A549 (cell line): ENCODE results near the gene DNAH8. TPM values are rescaled to one million over a fixed set of nuclear protein-coding genes. Genes with fewer than 3 reads are reported as not detected.

Experiments used
- ATAC-seq, 2 experiments: fragments of 200-7000 bp in 1 of 2; fragments of >200 bp in 1 of 2; cut with Nextera tagmentation in 1 of 2; cut with Tn5 transposase in 1 of 2; 3 replicates each; pipeline versions ENCODE4 v1.8.0 to v1.9.1; 2018 to 2020; ENCODE audit warnings: mild to moderate bottlenecking in 1 of 2, moderate library complexity in 1 of 2
- CTCF ChIA-PET: fragments of 300-600 bp; sonication (Branson Sonifier 250); formaldehyde crosslinking; extraction: SDS; loops from one replicate; lab custom pipeline; 2021; ENCODE audit warnings: antibody characterized with exemption, inconsistent platforms; lab: Yijun Ruan, JAX
- POLR2A ChIA-PET: fragments of 350-600 bp; formaldehyde crosslinking; extraction: SDS; loops from one replicate; lab custom pipeline; 2021; ENCODE audit warnings: antibody characterized with exemption, inconsistent platforms; lab: Yijun Ruan, JAX
- DNase-seq, 2 experiments: peaks; one replicate each; pipeline versions ENCODE4 v3.0.0 to v3.0.0-alpha.2; 2011 to 2016; ENCODE audit warnings: low read depth in 1 of 2, low spot score in 1 of 2
- FAIRE-seq: peaks from 2 replicates; lab custom pipeline; 2011; peaks lifted over from hg19 to GRCh38; lab: Jason Lieb, UNC
- H3K27ac ChIP-seq, 2 experiments: fragments of >200 bp; sonication (Bioruptor Twin); formaldehyde crosslinking; 3 replicates each; pipeline ENCODE4 v1.5.1; 2016 to 2017
- H3K4me1 ChIP-seq: fragments of >200 bp; sonication (Bioruptor Twin); formaldehyde crosslinking; 3 replicates; pipeline ENCODE4 v1.6.1; 2016
- H3K4me2 ChIP-seq: fragments of >200 bp; sonication (Bioruptor Twin); formaldehyde crosslinking; 3 replicates; pipeline ENCODE4 v1.6.1; 2016
- H3K4me3 ChIP-seq: fragments of >200 bp; sonication (Bioruptor Twin); formaldehyde crosslinking; 3 replicates; pipeline ENCODE4 v1.5.1; 2016
- H3K9me3 ChIP-seq: fragments of >200 bp; sonication (Bioruptor Twin); formaldehyde crosslinking; 3 replicates; pipeline ENCODE4 v1.6.1; 2016
- BCL3 ChIP-seq: fragments of >200 bp; sonication (Bioruptor Twin); formaldehyde crosslinking; IDR thresholded peaks from 3 replicates; pipeline ENCODE4 v1.6.1; 2016
- CBX2 ChIP-seq: fragments of 200-600 bp; sonication (generic); IDR thresholded peaks from 2 replicates; pipeline ENCODE4 v1.6.1; 2016; ENCODE audit warnings: low read depth, mild to moderate bottlenecking, borderline replicate concordance
- CEBPB ChIP-seq, 2 experiments: fragments of >200 bp in 1 of 2; sonication (Bioruptor Twin) in 1 of 2; formaldehyde crosslinking in 1 of 2; IDR thresholded peaks; 2 replicates each; pipeline ENCODE4 v1.6.1; 2012 to 2016
- CHD4 ChIP-seq: fragments of 200-600 bp; sonication (generic); IDR thresholded peaks from 2 replicates; pipeline ENCODE4 v1.6.1; 2016; ENCODE audit warnings: antibody characterized with exemption, mild to moderate bottlenecking, borderline replicate concordance
- EHMT2 ChIP-seq: fragments of 200-600 bp; sonication (generic); IDR thresholded peaks from 2 replicates; pipeline ENCODE4 v1.6.1; 2016; ENCODE audit warnings: antibody characterized with exemption, low read depth, mild to moderate bottlenecking, moderate library complexity
- EP300 ChIP-seq, 2 experiments: fragments of >200 bp; sonication (Bioruptor Twin); formaldehyde crosslinking; IDR thresholded peaks; 2 replicates in 1 of 2; 3 replicates in 1 of 2; pipeline ENCODE4 v1.6.1; 2016 to 2017
- FOSB ChIP-seq: fragments of 250-450 bp; sonication (Bioruptor Pico); IDR thresholded peaks from 2 replicates; pipeline ENCODE4 v1.5.0; 2020; ENCODE audit warnings: mild to moderate bottlenecking, moderate library complexity
- FOXS1 ChIP-seq: fragments of 250-450 bp; sonication (Bioruptor Pico); IDR thresholded peaks from 2 replicates; pipeline ENCODE4 v1.5.0; 2020; ENCODE audit warnings: mild to moderate bottlenecking, moderate library complexity
- GATA3 ChIP-seq: IDR thresholded peaks from 2 replicates; pipeline ENCODE4 v1.6.1; 2012; ENCODE audit warnings: borderline replicate concordance
- HES2 ChIP-seq: fragments of >200 bp; sonication (Bioruptor Twin); formaldehyde crosslinking; IDR thresholded peaks from 2 replicates; pipeline ENCODE4 v1.6.1; 2016
- HOXA7 ChIP-seq: fragments of 250-450 bp; sonication (Bioruptor Pico); IDR thresholded peaks from 2 replicates; pipeline ENCODE4 v1.5.0; 2020; ENCODE audit warnings: mild to moderate bottlenecking, moderate library complexity
- JUNB ChIP-seq: fragments of >200 bp; sonication (Bioruptor Twin); formaldehyde crosslinking; IDR thresholded peaks from 2 replicates; pipeline ENCODE4 v1.6.1; 2016
- KDM1A ChIP-seq: fragments of 200-600 bp; sonication (generic); IDR thresholded peaks from 2 replicates; pipeline ENCODE4 v1.6.1; 2016; ENCODE audit warnings: low read depth, mild to moderate bottlenecking
- POLR2AphosphoS2 ChIP-seq: conservative IDR thresholded peaks from 2 replicates; pipeline ENCODE4 v1.6.1; 2012; ENCODE audit warnings: low read length, improper control_type of control experiment, inconsistent platforms
- RARB ChIP-seq: fragments of 250-450 bp; sonication (Bioruptor Pico); IDR thresholded peaks from 2 replicates; pipeline ENCODE4 v1.8.0; 2021; ENCODE audit warnings: mild to moderate bottlenecking, moderate library complexity
- RCOR1 ChIP-seq: fragments of 150-350 bp; IDR thresholded peaks from 2 replicates; pipeline ENCODE4 v1.6.1; 2014; ENCODE audit warnings: antibody characterized with exemption, low read length, low read depth
- REST ChIP-seq: fragments of 200-600 bp; sonication (generic); IDR thresholded peaks from 2 replicates; pipeline ENCODE4 v1.6.1; 2016; ENCODE audit warnings: antibody characterized with exemption, mild to moderate bottlenecking, moderate library complexity
- USF2 ChIP-seq: fragments of 450-650 bp; IDR thresholded peaks from 2 replicates; pipeline ENCODE4 v1.6.1; 2014; ENCODE audit warnings: antibody characterized with exemption
- ZSCAN20 ChIP-seq: fragments of 250-450 bp; sonication (Bioruptor Pico); IDR thresholded peaks from 2 replicates; pipeline ENCODE4 v1.8.0; 2022; ENCODE audit warnings: mild to moderate bottlenecking, moderate library complexity
- WGBS: methylation state at CpG from one replicate; pipeline ENCODE4 v1.1.6; 2017; ENCODE audit errors: missing lambda C conversion rate; 5-methylcytosine and 5-hydroxymethylcytosine counted together
- polyA plus RNA-seq, 4 experiments: library from polyadenylated mRNA; depleted of rRNA in 3 of 4; stranded (reverse); fragments of >200 nt; fragmentation: RNase III in 1 of 4; extraction: RNeasy Plus Mini Kit Qiagen cat#74134 plus additional on column Dnase treatment in 1 of 4; gene quantifications; 2 replicates in 3 of 4; 3 replicates in 1 of 4; pipeline ENCODE4 v1.2.3, GENCODE V29; 2011 to 2017
- TF ChIP-seq, protein P1 (sequence below): fragments of >200 bp; sonication (Bioruptor Twin); formaldehyde crosslinking; IDR thresholded peaks from 3 replicates; pipeline ENCODE4 v1.5.1; 2016
- TF ChIP-seq, protein P2 (sequence below): IDR thresholded peaks from 2 replicates; pipeline ENCODE4 v1.6.1; 2012
- TF ChIP-seq, protein P3 (sequence below): fragments of 150-350 bp; IDR thresholded peaks from 2 replicates; pipeline ENCODE4 v1.6.1; 2014; ENCODE audit warnings: low read depth, mild to moderate bottlenecking, low read length

The DNAH8 gene
- polyA plus RNA-seq, 2 of the 4 experiments (the other 2 are of a cell fraction), result not detected

DNA sequence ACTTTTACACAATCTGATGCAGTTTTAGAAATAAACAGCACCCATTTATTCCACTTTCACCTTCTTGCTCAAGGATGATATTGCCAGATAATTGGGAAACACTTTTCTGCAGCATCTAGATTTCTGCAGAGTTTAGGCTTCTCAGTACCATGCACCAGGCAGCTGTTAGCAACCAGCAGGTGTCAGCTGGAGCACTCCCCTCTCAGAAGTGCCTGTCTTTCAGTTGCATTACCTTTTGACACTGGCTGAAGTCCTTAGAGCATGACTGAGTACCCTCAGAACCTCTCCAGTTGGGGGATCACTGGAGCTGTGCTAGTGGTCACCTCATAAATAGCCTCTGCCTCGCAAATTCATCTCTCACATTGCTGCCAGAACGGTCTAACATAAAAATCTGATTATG, 91.2 kb downstream of the DNAH8 start (continued):
- no peak for TF ChIP-seq EP300 (IDR thresholded peaks at IDR 0.05)

DNA sequence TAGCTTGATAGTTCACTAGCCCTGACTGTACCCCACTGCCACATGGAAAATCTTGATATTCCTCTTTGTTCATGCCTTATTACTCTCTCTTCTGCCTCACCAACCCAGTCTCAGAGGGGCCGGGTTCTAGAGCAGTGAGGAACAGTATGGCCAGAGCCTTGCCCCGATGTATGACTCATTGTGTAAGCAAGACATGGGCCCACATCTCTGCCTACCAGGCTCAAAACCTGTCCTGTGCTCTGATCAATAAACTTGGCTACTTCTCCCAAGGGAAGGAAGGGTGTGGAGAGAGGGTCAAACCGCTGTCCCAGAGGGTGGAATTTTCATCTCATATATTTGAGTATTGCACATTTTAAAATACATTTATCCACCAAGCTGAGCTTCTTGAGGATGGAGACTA, 91.7 kb downstream of the DNAH8 start:
- POLR2A ChIA-PET, result no interaction called here
- WGBS, result 0% methylated on average over 3 of the region's 3 CpGs
- H3K9me3 ChIP-seq, result no peaks in the 10 kb centered on the region
- DNase-seq, result no peak
- H3K27ac ChIP-seq, result no peak overlapping the region
- no peak overlapping the region for H3K4me2 ChIP-seq
- H3K4me1 ChIP-seq, result no peaks in the 10 kb centered on the region
- no peak for TF ChIP-seq RARB (CRISPR knock-in tag)
- TF ChIP-seq HOXA7 (CRISPR knock-in tag), result no peak
- TF ChIP-seq KDM1A, result no peak
- TF ChIP-seq BCL3, result no peak
- no peak for TF ChIP-seq CBX2
- no peak for FAIRE-seq
- CTCF ChIA-PET, result no interaction called here
- ATAC-seq, result no peak
- no peak overlapping the region for H3K4me3 ChIP-seq

DNA sequence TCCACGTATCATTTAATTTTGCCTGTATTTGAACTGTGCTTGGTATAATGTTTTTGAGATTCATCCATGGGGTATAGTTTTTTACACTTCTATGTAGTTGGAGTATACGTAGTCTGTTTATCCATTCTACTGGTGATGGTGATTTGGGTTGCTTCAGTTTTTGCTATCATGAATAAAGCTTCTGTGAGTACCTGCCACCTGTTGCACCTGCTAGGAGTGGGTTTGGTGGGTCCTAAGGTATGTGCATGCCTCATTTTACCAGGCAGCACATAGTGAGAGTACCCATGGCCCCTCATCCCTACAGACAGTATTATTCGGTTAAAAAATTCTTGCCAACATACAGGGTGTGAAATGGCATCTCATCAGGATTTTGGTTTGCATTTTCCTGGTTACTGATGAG, 92.9 kb downstream of the DNAH8 start:
- H3K4me1 ChIP-seq, result no peaks in the 10 kb centered on the region
- no peaks in the 10 kb centered on the region for H3K9me3 ChIP-seq
- H3K4me3 ChIP-seq, result no peak overlapping the region
- CTCF ChIA-PET, result no interaction called here
- DNase-seq (no peak), ATAC-seq (no peak), FAIRE-seq (no peak)
- WGBS, result 7% methylated on average over 3 of the region's 3 CpGs
- TF ChIP-seq ZSCAN20 (CRISPR knock-in tag), result no peak
- no peak for TF ChIP-seq JUNB
- no peak for TF ChIP-seq RCOR1
- TF ChIP-seq REST, result no peak
- TF ChIP-seq BCL3, result no peak
- TF ChIP-seq, protein P1, sequence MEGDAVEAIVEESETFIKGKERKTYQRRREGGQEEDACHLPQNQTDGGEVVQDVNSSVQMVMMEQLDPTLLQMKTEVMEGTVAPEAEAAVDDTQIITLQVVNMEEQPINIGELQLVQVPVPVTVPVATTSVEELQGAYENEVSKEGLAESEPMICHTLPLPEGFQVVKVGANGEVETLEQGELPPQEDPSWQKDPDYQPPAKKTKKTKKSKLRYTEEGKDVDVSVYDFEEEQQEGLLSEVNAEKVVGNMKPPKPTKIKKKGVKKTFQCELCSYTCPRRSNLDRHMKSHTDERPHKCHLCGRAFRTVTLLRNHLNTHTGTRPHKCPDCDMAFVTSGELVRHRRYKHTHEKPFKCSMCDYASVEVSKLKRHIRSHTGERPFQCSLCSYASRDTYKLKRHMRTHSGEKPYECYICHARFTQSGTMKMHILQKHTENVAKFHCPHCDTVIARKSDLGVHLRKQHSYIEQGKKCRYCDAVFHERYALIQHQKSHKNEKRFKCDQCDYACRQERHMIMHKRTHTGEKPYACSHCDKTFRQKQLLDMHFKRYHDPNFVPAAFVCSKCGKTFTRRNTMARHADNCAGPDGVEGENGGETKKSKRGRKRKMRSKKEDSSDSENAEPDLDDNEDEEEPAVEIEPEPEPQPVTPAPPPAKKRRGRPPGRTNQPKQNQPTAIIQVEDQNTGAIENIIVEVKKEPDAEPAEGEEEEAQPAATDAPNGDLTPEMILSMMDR, result no peak
- TF ChIP-seq FOXS1 (CRISPR knock-in tag), result no peak
- TF ChIP-seq CHD4, result no peak
- no peak for TF ChIP-seq HOXA7 (CRISPR knock-in tag)
- no peak for TF ChIP-seq POLR2AphosphoS2
- no peak for TF ChIP-seq USF2
- no peak for TF ChIP-seq RARB (CRISPR knock-in tag)
- no peak for TF ChIP-seq FOSB (CRISPR knock-in tag)
- TF ChIP-seq, protein P2, sequence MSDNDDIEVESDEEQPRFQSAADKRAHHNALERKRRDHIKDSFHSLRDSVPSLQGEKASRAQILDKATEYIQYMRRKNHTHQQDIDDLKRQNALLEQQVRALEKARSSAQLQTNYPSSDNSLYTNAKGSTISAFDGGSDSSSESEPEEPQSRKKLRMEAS, result no peak
- TF ChIP-seq HES2, result no peak
- no peak for TF ChIP-seq EHMT2
- TF ChIP-seq, protein P3, sequence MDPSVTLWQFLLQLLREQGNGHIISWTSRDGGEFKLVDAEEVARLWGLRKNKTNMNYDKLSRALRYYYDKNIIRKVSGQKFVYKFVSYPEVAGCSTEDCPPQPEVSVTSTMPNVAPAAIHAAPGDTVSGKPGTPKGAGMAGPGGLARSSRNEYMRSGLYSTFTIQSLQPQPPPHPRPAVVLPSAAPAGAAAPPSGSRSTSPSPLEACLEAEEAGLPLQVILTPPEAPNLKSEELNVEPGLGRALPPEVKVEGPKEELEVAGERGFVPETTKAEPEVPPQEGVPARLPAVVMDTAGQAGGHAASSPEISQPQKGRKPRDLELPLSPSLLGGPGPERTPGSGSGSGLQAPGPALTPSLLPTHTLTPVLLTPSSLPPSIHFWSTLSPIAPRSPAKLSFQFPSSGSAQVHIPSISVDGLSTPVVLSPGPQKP, result no peak
- no peak for TF ChIP-seq EP300 (IDR thresholded peaks at IDR 0.05)
- no peak for TF ChIP-seq GATA3
- no peak for TF ChIP-seq CEBPB (IDR thresholded peaks at IDR 0.05)
- POLR2A ChIA-PET, result no interaction called here
- no peak overlapping the region for H3K4me2 ChIP-seq
- no peak overlapping the region for H3K27ac ChIP-seq
